Tibial artery (tissue), 4 donors: ENCODE measurements around the gene ADAMTS14.
A peak's percentile ranks its signal among the peaks of the same experiment; 100 is the strongest.

Experiments used
- DNase-seq, 2 donors: peaks; one replicate each; pipeline ENCODE4 v3.0.0-alpha.2; 2019
- H3K27ac ChIP-seq, 2 donors: fragments of 200-600 bp; sonication (generic) in 1 of 2; 1 replicate in 1 of 2; 2 replicates in 1 of 2; pipeline ENCODE4 v1.5.1; 2018 to 2019; ENCODE audit warnings: mild to moderate bottlenecking in 1 of 2
- H3K27me3 ChIP-seq, 2 donors: fragments of 200-600 bp; sonication (generic) in 1 of 2; one replicate each; pipeline versions ENCODE4 v1.5.1 to v1.6.0; 2016 to 2019
- H3K36me3 ChIP-seq, 3 donors: fragments of 200-600 bp; sonication (generic) in 2 of 3; one replicate each; pipeline ENCODE4 v1.5.1; 2016 to 2019; ENCODE audit warnings: mild to moderate bottlenecking in 2 of 3
- H3K4me1 ChIP-seq, 4 donors: fragments of 200-600 bp; sonication (generic) in 2 of 4; 1 replicate in 3 of 4; 2 replicates in 1 of 4; pipeline ENCODE4 v1.5.1; 2016 to 2019
- H3K4me3 ChIP-seq, 2 donors: fragments of 200-600 bp; sonication (generic) in 1 of 2; 1 replicate in 1 of 2; 2 replicates in 1 of 2; pipeline ENCODE4 v1.5.1; 2018 to 2019; ENCODE audit warnings: mild to moderate bottlenecking in 2 of 2
- H3K9me3 ChIP-seq, 3 donors: fragments of 200-600 bp; sonication (generic) in 1 of 3; one replicate each; pipeline ENCODE4 v1.5.1; 2016 to 2019
- CTCF ChIP-seq, 2 experiments: fragments of 200-600 bp in 1 of 2; fragments of 450-650 bp in 1 of 2; IDR thresholded peaks; one replicate each; pipeline ENCODE4 v1.5.1; 2017 to 2019; ENCODE audit warnings: antibody characterized with exemption in 2 of 2, mild to moderate bottlenecking in 1 of 2, moderate library complexity in 1 of 2
- intact Hi-C: fragments of 100-400 bp; cut with DNase I; formaldehyde crosslinking; loops from one replicate; pipeline ENCODE4 v1.15.0; 2023; ENCODE audit warnings: low total_unique reads

The ADAMTS14 gene

GRCh38 chr10:70775679-70776454, 103.6 kb downstream of the ADAMTS14 start:
- no peak for TF ChIP-seq CTCF (IDR thresholded peaks at IDR 0.05)

GRCh38 chr10:70776455-70777005, 104.2 kb downstream of the ADAMTS14 start:
- intact Hi-C loops = no loop called here
- Histone ChIP-seq H3K27me3 (no peaks in the 10 kb centered on the region), H3K27ac (no peak overlapping the region), H3K4me3 (no peak overlapping the region), H3K9me3 (no peaks in the 10 kb centered on the region), H3K4me1 (no peaks in the 10 kb centered on the region), H3K36me3 (no peaks in the 10 kb centered on the region)
- no peak for TF ChIP-seq CTCF (IDR thresholded peaks at IDR 0.05)
- peak in 1 of 2 donors; percentile 62 for DNase-seq

More at GRCh38 chr10:70775679-70776454, 103.6 kb downstream of the ADAMTS14 start:
- Histone ChIP-seq H3K4me3 (no peak overlapping the region), H3K4me1 (no peaks in the 10 kb centered on the region), H3K27ac (no peak overlapping the region), H3K36me3 (no peaks in the 10 kb centered on the region), H3K27me3 (no peaks in the 10 kb centered on the region), H3K9me3 (no peaks in the 10 kb centered on the region)
- intact Hi-C loops = no loop called here
- peak in 1 of 2 donors; percentile 58 for DNase-seq

DNA sequence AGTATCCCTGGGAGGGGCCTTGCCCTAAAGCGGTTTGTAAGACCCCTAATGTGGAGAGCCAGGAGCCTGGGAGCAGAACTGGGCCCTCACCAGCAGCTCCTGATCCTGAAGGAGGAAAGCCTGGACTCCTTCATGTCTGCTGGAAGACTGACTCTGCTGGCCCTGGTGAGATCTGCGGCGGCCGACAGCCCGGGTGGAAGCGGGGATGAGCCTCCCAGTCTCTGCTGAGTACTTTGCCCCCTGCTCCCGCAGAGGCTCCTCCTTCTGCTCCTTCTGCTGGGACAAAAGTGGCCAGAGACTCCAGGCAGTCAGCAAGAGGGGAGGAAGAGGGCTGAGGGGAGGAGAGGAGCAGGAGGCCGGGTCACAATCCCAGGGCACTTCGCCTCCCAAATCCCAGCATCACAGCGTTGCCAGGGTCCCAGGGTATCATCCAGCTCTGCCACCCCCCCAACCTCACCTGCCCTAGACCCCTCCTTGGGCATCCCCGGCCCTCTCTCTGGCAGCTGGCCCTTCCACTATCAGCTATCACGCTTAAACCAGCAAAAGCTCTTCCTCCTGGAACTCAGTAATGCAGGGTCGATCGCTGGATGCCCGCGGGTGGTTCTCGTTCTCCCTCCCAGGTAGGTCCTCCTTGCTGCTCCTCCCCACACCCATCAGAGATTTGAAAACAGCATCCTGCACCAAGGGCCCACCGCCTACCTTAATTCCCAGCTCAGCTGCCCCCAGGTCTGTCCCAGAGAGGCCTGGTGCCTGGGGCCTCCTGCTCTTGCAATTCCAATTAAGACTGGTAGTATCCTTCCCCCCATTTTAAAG, 105.0 kb downstream of the ADAMTS14 start:
- Histone ChIP-seq H3K9me3 (no peaks in the 10 kb centered on the region), H3K4me3 (no peak overlapping the region), H3K27me3 (no peaks in the 10 kb centered on the region), H3K27ac (no peak overlapping the region), H3K36me3 (no peaks in the 10 kb centered on the region), H3K4me1 (no peaks in the 10 kb centered on the region)
- intact Hi-C loops = no loop called here
- peak in 1 of 2 donors; percentile 47 for DNase-seq
- no peak for TF ChIP-seq CTCF (IDR thresholded peaks at IDR 0.05)

DNA sequence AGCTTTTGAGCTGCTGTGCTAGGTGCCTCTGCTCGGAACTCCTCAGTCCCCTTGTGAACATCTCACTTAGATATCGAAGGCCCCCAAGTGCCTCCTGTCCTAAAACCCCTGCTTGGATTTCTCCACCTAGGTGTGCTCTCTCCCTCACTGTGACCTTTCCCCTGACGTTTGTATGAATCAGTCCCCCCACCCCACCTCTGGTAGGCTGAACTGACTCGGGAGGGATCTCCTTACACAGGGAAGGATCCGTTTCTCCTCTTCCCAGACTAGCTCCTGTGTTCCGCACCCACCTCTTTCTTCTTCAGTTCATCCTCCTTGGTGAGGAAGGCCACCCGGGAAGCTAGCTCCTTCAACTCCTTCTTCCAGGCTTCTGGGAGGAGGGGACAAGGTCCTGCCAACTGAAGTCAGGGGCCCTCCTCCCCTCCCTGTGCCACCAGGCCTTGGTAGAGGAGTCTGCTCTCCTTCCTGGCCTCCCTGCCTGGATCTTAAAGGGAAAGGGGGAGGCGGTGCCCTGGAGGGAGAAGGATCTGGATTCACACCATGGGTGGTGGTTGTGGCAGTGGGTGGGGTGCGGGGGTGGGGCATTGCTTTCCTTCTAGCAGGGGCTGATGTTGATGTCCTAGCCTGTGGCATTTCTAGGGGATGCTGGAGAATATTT, 106.1 kb downstream of the ADAMTS14 start:
- H3K4me3 ChIP-seq = no peak overlapping the region
- H3K4me1 ChIP-seq = no peaks in the 10 kb centered on the region
- no peak overlapping the region for H3K27ac ChIP-seq
- peak in 1 of 2 donors; percentile 55 for DNase-seq
- H3K27me3 ChIP-seq = no peaks in the 10 kb centered on the region
- intact Hi-C loops = no loop called here
- no peaks in the 10 kb centered on the region for H3K36me3 ChIP-seq
- no peak for TF ChIP-seq CTCF (IDR thresholded peaks at IDR 0.05)
- H3K9me3 ChIP-seq = no peaks in the 10 kb centered on the region

DNA sequence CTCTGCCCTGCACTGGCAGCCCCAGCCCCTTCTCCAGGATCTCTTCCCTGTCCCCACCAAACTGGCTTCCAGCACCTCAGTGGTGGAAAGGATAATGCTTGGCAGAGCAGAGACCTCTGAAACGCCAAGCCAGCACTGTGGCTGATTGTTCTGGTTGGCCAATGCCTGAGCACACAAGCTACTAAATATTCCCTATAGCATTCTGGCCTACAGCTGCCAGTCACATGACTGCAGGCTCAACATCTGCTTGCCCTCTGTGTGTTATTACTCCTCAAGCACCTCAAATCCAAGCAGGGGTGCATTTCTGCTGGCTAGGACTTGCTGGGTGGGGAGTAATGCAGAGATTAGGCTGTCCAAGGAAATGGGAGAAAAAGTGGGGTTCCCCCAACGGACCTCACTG, 106.8 kb downstream of the ADAMTS14 start:
- Histone ChIP-seq H3K27me3 (no peaks in the 10 kb centered on the region), H3K9me3 (no peaks in the 10 kb centered on the region), H3K4me3 (no peak overlapping the region), H3K4me1 (no peaks in the 10 kb centered on the region), H3K36me3 (no peaks in the 10 kb centered on the region), H3K27ac (no peak overlapping the region)
- DNase-seq = no peak
- intact Hi-C loops = no loop called here
- no peak for TF ChIP-seq CTCF (IDR thresholded peaks at IDR 0.05)
